ENCODE data around the gene PPARG. TPM values are rescaled to one million over a fixed set of nuclear protein-coding genes. Genes with fewer than 3 reads are reported as not detected.

Gene PPARG
- total RNA-seq, 2 donors from 2014 or later, result 12.3 to 17.9 TPM

GRCh38 chr3:12265508-12265907 is 23.4 kb upstream of the PPARG start:
- no peaks in the 10 kb centered on the region for H3K4me1 ChIP-seq
- H3K4me3 ChIP-seq, result no peak overlapping the region
- H3K36me3 ChIP-seq, result no peaks in the 10 kb centered on the region
- H3K9me3 ChIP-seq, result no peaks in the 10 kb centered on the region
- TF ChIP-seq CTCF (IDR thresholded peaks at IDR 0.05), result no peak
- no peak for DNase-seq (ENCODE audit: low spot score)
- no peaks in the 10 kb centered on the region for H3K27me3 ChIP-seq
- no peak overlapping the region for H3K27ac ChIP-seq

- Histone ChIP-seq H3K9me3 (no peaks in the 10 kb centered on the region), H3K4me1 (no peaks in the 10 kb centered on the region), H3K36me3 (no peaks in the 10 kb centered on the region), H3K4me3 (no peak overlapping the region), H3K27me3 (no peaks in the 10 kb centered on the region), H3K27ac (no peak overlapping the region)
- no peak for DNase-seq (ENCODE audit: low spot score)
- TF ChIP-seq CTCF (IDR thresholded peaks at IDR 0.05), result no peak
These were observed 22.8 kb upstream of the PPARG start for GRCh38 chr3:12266038-12266437.

GRCh38 chr3:12267376-12268030 is 21.4 kb upstream of the PPARG start:
- Histone ChIP-seq H3K9me3 (no peaks in the 10 kb centered on the region), H3K27ac (no peak overlapping the region), H3K4me1 (no peaks in the 10 kb centered on the region), H3K27me3 (no peaks in the 10 kb centered on the region), H3K4me3 (no peak overlapping the region), H3K36me3 (no peaks in the 10 kb centered on the region)
- no peak for TF ChIP-seq CTCF (IDR thresholded peaks at IDR 0.05)
- no peak for DNase-seq (ENCODE audit: low spot score)

- no peak overlapping the region for H3K27ac ChIP-seq
- no peak overlapping the region for H3K4me3 ChIP-seq
- H3K4me1 ChIP-seq, result no peaks in the 10 kb centered on the region
- DNase-seq (ENCODE audit: low spot score), result no peak
- no peak for TF ChIP-seq CTCF (IDR thresholded peaks at IDR 0.05)
- H3K27me3 ChIP-seq, result no peaks in the 10 kb centered on the region
- no peaks in the 10 kb centered on the region for H3K9me3 ChIP-seq
- H3K36me3 ChIP-seq, result no peaks in the 10 kb centered on the region
These were observed 20.7 kb upstream of the PPARG start for GRCh38 chr3:12268049-12268735.

- no peak for TF ChIP-seq CTCF (IDR thresholded peaks at IDR 0.05)
- no peaks in the 10 kb centered on the region for H3K9me3 ChIP-seq
- H3K4me1 ChIP-seq, result no peaks in the 10 kb centered on the region
- no peaks in the 10 kb centered on the region for H3K27me3 ChIP-seq
- no peak overlapping the region for H3K4me3 ChIP-seq
- no peak for DNase-seq (ENCODE audit: low spot score)
- H3K27ac ChIP-seq, result no peak overlapping the region
- H3K36me3 ChIP-seq, result no peaks in the 10 kb centered on the region
These were observed 17.9 kb upstream of the PPARG start for GRCh38 chr3:12270976-12271375.

Data from right atrium auricular region (tissue), 2 donors.